ENCODE measurements around the gene GPR132.
"Not testable (repeated sequence)": the region's sequence is repeated elsewhere in the genome, so short reads cannot be mapped to it uniquely, and the experiment has no call there.

The GPR132 gene

DNA sequence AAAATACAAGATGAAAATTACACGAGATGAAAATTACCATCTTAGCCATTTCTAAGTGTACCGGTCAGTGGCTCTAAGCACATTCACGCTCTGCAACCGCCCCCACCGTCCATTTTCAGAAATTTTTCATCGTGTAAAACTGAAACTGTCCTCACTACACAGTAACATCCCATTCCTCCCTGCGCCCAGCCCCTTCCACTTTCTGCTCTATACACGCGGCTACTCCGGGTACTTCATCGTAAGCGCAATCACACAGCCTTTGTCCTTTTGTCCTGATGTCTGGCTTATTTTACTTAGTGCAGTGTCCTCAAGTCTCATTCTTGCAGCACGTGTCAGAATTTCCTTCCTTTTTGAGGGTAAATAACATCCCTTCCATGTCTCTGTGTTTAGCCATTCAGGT is 3.6 kb upstream of the GPR132 start:
- no peak for DNase-seq (ENCODE audit: low read depth)
- H3K4me3 ChIP-seq (ENCODE audit: low read depth, low read length), result no peak overlapping the region
- in situ Hi-C loops (cut with HindIII; ENCODE audit: low sequenced_read_pairs), result no loop called here
- TF ChIP-seq CTCF (IDR thresholded peaks at IDR 0.05; ENCODE audit: low read depth, low read length, missing control alignments), result no peak

- in situ Hi-C loops (cut with HindIII; ENCODE audit: low sequenced_read_pairs), result no loop called here
- no peak overlapping the region for H3K4me3 ChIP-seq (ENCODE audit: low read depth, low read length)
- no peak for DNase-seq (ENCODE audit: low read depth)
- TF ChIP-seq CTCF (IDR thresholded peaks at IDR 0.05; ENCODE audit: low read depth, low read length, missing control alignments), result no peak
These were observed 2.7 kb upstream of the GPR132 start for GRCh38 chr14:105067969-105068301.

GRCh38 chr14:105067140-105067968 is 2.1 kb upstream of the GPR132 start:
- DNase-seq (ENCODE audit: low read depth), result no peak

GRCh38 chr14:105066240-105067071 is 1.2 kb upstream of the GPR132 start:
- no peak overlapping the region for H3K4me3 ChIP-seq (ENCODE audit: low read depth, low read length)
- no peak for DNase-seq (ENCODE audit: low read depth)
- no peak for TF ChIP-seq CTCF (IDR thresholded peaks at IDR 0.05; ENCODE audit: low read depth, low read length, missing control alignments)
- in situ Hi-C loops (cut with HindIII; ENCODE audit: low sequenced_read_pairs), result no loop called here

More at GRCh38 chr14:105067140-105067968, 2.1 kb upstream of the GPR132 start:
- in situ Hi-C loops (cut with HindIII; ENCODE audit: low sequenced_read_pairs), result no loop called here
- no peak overlapping the region for H3K4me3 ChIP-seq (ENCODE audit: low read depth, low read length)
- TF ChIP-seq CTCF (IDR thresholded peaks at IDR 0.05; ENCODE audit: low read depth, low read length, missing control alignments), result no peak

GRCh38 chr14:105064721-105065143 is 498 bp downstream of the GPR132 start:
- in situ Hi-C loops (cut with HindIII; ENCODE audit: low sequenced_read_pairs), result no loop called here
- TF ChIP-seq CTCF (IDR thresholded peaks at IDR 0.05; ENCODE audit: low read depth, low read length, missing control alignments), result no peak
- no peak for DNase-seq (ENCODE audit: low read depth)
- no peak overlapping the region for H3K4me3 ChIP-seq (ENCODE audit: low read depth, low read length)

DNA sequence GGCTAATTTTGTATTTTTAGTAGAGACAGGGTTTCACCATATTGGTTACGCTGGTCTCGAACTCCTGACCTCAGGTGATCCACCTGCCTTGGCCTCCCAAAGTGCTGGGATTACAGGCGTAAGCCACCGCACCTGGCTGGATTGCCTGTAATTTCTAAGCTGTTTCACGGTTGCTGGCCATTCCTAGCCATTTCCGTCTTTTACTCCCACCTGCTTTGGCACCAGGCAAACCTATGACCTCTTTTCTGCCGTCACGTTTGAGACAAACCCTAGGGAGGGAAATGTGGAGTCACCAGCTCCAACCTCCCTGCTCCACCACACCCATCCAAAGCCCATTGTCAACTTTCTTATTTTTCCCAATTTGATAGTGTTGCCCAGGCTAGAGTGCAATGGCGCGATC is 1.2 kb downstream of the GPR132 start:
- DNase-seq (ENCODE audit: low read depth), result no peak
- TF ChIP-seq CTCF (IDR thresholded peaks at IDR 0.05; ENCODE audit: low read depth, low read length, missing control alignments), result no peak
- in situ Hi-C loops (cut with HindIII; ENCODE audit: low sequenced_read_pairs), result no loop called here
- H3K4me3 ChIP-seq (ENCODE audit: low read depth, low read length), result no peak overlapping the region

- DNase-seq (ENCODE audit: low read depth); in situ Hi-C loops (cut with HindIII; ENCODE audit: low sequenced_read_pairs); H3K4me3 ChIP-seq (ENCODE audit: low read depth, low read length): not testable (repeated sequence)
These were observed 1.7 kb downstream of the GPR132 start for GRCh38 chr14:105063506-105063905.
